Thoracic aorta (tissue), 2 donors: Measurements from ENCODE around the gene STX2. TPM values are rescaled to one million over a fixed set of nuclear protein-coding genes. Genes with fewer than 3 reads are reported as not detected.
A peak's percentile ranks its signal among the peaks of the same experiment; 100 is the strongest.

Experiments used
- ATAC-seq: fragments of 150-250 bp; one replicate; pipeline ENCODE4 v1.8.0; 2017; ENCODE audit warnings: low read depth; ENCODE audit not compliant: insufficient number of reproducible peaks, low FRiP score
- DNase-seq: peaks from one replicate; pipeline ENCODE4 v3.0.0-alpha.2; 2020; ENCODE audit warnings: low spot score
- H3K27ac ChIP-seq, 2 donors: fragments of 200-600 bp; sonication (generic); 1 replicate in 1 of 2; 2 replicates in 1 of 2; pipeline ENCODE4 v1.5.1; 2016; ENCODE audit warnings: mild to moderate bottlenecking in 2 of 2, moderate library complexity in 2 of 2
- H3K27me3 ChIP-seq: fragments of 200-600 bp; sonication (generic); replicated peaks from 2 replicates; pipeline ENCODE4 v1.6.0; 2016; ENCODE audit warnings: mild to moderate bottlenecking; ENCODE audit not compliant: insufficient read depth
- H3K36me3 ChIP-seq: fragments of 200-600 bp; sonication (generic); one replicate; pipeline ENCODE4 v1.5.1; 2016
- H3K4me1 ChIP-seq, 2 donors: fragments of 200-600 bp; sonication (generic); 1 replicate in 1 of 2; 2 replicates in 1 of 2; pipeline versions ENCODE4 v1.5.1 to v1.6.0; 2016; ENCODE audit warnings: low read depth in 2 of 2, mild to moderate bottlenecking in 1 of 2; ENCODE audit not compliant: control insufficient read depth in 1 of 2
- H3K4me3 ChIP-seq: fragments of 200-600 bp; sonication (generic); 2 replicates; pipeline ENCODE4 v1.5.1; 2016; ENCODE audit warnings: mild to moderate bottlenecking
- H3K9me3 ChIP-seq: fragments of 200-600 bp; sonication (generic); 2 replicates; pipeline ENCODE4 v1.5.1; 2016
- CTCF ChIP-seq: fragments of 200-600 bp; sonication (generic); IDR thresholded peaks from one replicate; pipeline ENCODE4 v1.5.1; 2019; ENCODE audit warnings: antibody characterized with exemption
- total RNA-seq, 2 donors: library from RNA; depleted of rRNA; stranded (reverse); fragments of >200 nt; gene quantifications; one replicate each; pipeline versions ENCODE4 v1.1.0 to v1.2.3, GENCODE V29; 2016

Gene STX2
- total RNA-seq, 2 donors from 2014 or later = 27.3 to 27.9 TPM

DNA sequence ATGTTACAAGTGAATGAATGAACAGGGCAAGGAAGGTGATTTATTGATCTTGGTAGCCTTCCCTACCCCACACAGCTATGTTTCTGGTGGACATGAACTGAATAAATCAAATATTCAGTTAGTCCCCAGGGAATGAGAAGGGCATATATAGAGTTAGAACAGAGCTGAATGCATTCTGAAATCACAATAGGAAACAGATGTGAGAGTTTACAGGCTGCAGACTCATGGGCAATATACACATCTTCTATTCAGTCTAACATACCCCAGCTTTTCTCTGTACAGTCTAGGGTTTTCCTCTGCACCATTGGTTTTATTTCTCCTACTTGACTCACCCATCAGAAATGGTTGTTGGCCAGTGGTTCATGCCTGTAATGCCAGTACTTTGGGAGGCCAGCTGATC is 7.3 kb upstream of the STX2 start:
- Histone ChIP-seq H3K9me3 (no peaks in the 10 kb centered on the region), H3K4me1 (no peaks in the 10 kb centered on the region), H3K4me3 (no peak overlapping the region), H3K27ac (no peak overlapping the region), H3K36me3 (no peaks in the 10 kb centered on the region), H3K27me3 (no peaks in the 10 kb centered on the region)
- no peak for DNase-seq
- no peak for TF ChIP-seq CTCF
- ATAC-seq = no peak

DNA sequence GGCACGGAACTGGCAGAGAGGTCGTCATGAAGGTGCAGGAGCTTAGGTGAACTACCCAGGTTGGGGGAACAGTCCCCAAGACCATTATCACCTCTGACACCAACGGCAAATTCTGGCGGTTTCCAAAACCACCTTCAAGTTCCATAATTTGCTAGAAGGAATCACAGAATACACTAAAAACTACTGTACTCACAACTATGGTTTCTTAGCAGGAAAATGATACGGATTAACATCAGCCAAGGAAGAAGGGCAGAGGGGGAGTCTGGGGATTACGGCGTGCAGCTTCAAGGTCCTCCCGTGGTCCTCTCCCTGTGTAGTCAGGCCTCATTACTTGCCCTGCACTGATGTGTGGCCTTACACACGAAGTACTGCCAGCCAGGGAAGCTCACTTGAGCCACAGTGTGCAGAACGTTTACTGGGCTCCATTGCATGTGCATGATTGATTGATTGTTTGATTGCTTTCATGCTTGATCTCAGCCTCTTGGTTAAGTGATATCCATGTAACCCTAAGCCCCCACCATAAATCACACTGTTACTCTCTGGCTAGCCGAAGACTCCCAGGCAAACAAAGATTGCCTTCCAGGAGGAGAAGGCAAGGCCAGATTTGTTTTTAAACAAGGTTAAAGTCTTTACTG is 837 bp upstream of the STX2 start:
- Histone ChIP-seq H3K4me3 (peak overlapping the region; percentile 83), H3K4me1 (peaks cover 6 to 8% of the 10 kb centered on the region in 2 donors), H3K27ac (no peak overlapping the region), H3K36me3 (no peaks in the 10 kb centered on the region), H3K27me3 (no peaks in the 10 kb centered on the region), H3K9me3 (no peaks in the 10 kb centered on the region)
- ATAC-seq (no peak), DNase-seq (no peak)
- TF ChIP-seq CTCF = no peak

- ATAC-seq (no peak), DNase-seq (no peak)
- TF ChIP-seq CTCF = no peak
- peak overlapping the region in 1 of 2 donors; percentile 5 for H3K27ac ChIP-seq
- H3K4me1 ChIP-seq = peaks cover 6 to 8% of the 10 kb centered on the region in 2 donors
- no peaks in the 10 kb centered on the region for H3K36me3 ChIP-seq
- H3K27me3 ChIP-seq = no peaks in the 10 kb centered on the region
- H3K4me3 ChIP-seq = peak overlapping the region; percentile 83
- H3K9me3 ChIP-seq = no peaks in the 10 kb centered on the region
These were observed 633 bp downstream of the STX2 start for GRCh38 chr12:130838284-130838950.

- Histone ChIP-seq H3K27me3 (no peaks in the 10 kb centered on the region), H3K9me3 (no peaks in the 10 kb centered on the region), H3K4me1 (peaks cover 6 to 8% of the 10 kb centered on the region in 2 donors), H3K4me3 (no peak overlapping the region), H3K36me3 (no peaks in the 10 kb centered on the region), H3K27ac (no peak overlapping the region)
- no peak for TF ChIP-seq CTCF
- DNase-seq = no peak
- no peak for ATAC-seq
These were observed 3.6 kb downstream of the STX2 start for GRCh38 chr12:130835436-130835835.

DNA sequence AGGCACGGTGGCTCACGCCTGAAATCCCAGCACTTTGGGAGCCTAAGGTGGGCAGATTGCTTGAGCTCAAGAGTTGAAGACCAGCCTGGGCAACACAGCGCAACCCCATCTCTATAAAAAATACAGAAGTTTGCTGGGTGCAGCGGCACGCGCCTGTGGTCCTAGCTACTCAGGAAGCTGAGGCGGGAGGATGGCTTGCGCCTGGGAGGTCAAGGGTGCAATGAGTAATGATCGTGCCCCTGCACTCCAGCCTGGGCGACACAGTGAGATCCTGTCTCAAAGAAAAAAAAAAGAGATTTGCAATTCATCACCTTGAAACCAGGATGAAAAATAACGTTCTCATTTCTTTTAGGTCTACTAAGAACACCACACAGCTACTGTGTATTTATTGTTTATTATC is 4.0 kb downstream of the STX2 start:
- Histone ChIP-seq H3K4me3 (no peak overlapping the region), H3K36me3 (no peaks in the 10 kb centered on the region), H3K9me3 (no peaks in the 10 kb centered on the region), H3K4me1 (peaks cover 5 to 8% of the 10 kb centered on the region in 2 donors), H3K27ac (no peak overlapping the region), H3K27me3 (no peaks in the 10 kb centered on the region)
- no peak for ATAC-seq
- no peak for TF ChIP-seq CTCF
- DNase-seq = no peak
